ENCODE data around the gene PLEKHB1. TPM values are rescaled to one million over a fixed set of nuclear protein-coding genes. Genes with fewer than 3 reads are reported as not detected.

The PLEKHB1 gene, protein sequence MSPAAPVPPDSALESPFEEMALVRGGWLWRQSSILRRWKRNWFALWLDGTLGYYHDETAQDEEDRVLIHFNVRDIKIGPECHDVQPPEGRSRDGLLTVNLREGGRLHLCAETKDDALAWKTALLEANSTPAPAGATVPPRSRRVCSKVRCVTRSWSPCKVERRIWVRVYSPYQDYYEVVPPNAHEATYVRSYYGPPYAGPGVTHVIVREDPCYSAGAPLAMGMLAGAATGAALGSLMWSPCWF
- 10 to 100 TPM in 2 of 8 experiments, 1 to 10 TPM in 6; 2.1 to 21.0 (median 4.7) TPM for total RNA-seq

DNA sequence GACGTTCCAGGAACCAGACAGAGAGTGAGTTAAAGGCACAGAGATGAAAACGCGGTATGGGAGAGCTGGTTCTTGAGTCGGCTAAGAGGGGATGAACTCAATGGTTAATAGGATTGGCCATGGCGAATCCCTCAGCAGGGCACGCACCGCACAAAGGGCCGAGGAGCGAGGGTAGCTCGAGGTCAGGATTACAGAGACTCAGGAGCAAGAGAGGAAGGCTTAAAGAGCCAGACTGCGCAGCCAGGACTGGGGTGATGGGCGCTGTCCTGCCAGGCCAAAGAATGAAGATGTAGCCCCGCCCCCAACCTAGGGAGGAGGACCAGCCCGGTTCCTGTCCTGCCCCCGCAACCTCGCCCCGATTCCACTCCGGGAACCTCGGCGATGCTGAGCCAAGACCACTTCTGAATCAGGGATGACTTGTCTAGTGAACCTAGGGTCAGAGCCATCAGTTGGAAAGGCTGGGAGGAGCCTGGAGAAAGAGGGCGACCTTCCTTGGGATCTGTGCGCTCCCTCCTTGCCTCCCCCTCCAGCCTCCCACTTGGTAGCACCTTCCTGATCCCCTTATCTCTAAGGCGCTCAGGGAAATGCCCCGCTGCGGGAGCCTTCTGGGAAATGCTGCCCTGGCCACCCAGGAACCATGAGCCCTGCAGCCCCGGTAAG, at the start of gene PLEKHB1:
PLEKHB1 (plus strand) TSS at position 610 of the 660 bp plus-strand sequence; CDS start at position 638, 28 bp downstream.
- H3K27ac ChIP-seq, result no peak within 1 kb of the TSS
- in situ Hi-C loops (cut with MboI; ENCODE audit: low pct_unique_long_range_greater_than_20kb in 2 of 9, low sequenced_read_pairs in 9 of 9, unreplicated experiment in 9 of 9), result no loop called here
- 0 to 75% (median 40%) methylated on average over 1 to 17 of the region's 26 CpGs; no CpG with 5 or more reads in 3 of the 10 experiments for WGBS, 10 experiments
- H3K4me1 ChIP-seq (replicated peaks in 1 of 2), result peaks cover 9 to 35% of the 10 kb centered on the region in 2 donors
- no peak for ATAC-seq (replicated peaks in 6 of 8)
- no peak within 1 kb of the TSS for H3K4me3 ChIP-seq

GRCh38 chr11:73597336-73597955, 48.9 kb upstream of the PLEKHB1 start:
- no CpG with 5 or more reads among the region's 27 CpGs for WGBS, 10 experiments
- Histone ChIP-seq H3K27ac (peak overlapping the region; percentile 96 to 98), H3K4me3 (peak overlapping the region; percentile 73 to 90 (median 74)), H3K4me1 (replicated peaks in 1 of 2) (peaks cover 19 to 25% of the 10 kb centered on the region in 2 donors)
- peak in 5 of 8 experiments; percentile 0 to 51 (median 1) for ATAC-seq (replicated peaks in 6 of 8)
- in situ Hi-C loops (cut with MboI; ENCODE audit: low pct_unique_long_range_greater_than_20kb in 2 of 9, low sequenced_read_pairs in 9 of 9, unreplicated experiment in 9 of 9), result no loop called here

- 0% methylated on average over 1 to 3 of the region's 64 CpGs; no CpG with 5 or more reads in 7 of the 10 experiments for WGBS, 10 experiments
- ATAC-seq (replicated peaks in 6 of 8), result peak; percentile 90 to 95 (median 92)
- Histone ChIP-seq H3K27ac (peak within 1 kb of the TSS; percentile 96 to 98), H3K4me1 (replicated peaks in 1 of 2) (peaks cover 19 to 25% of the 10 kb centered on the region in 2 donors), H3K4me3 (peak within 1 kb of the TSS; percentile 73 to 90 (median 74))
- in situ Hi-C loops (cut with MboI; ENCODE audit: low pct_unique_long_range_greater_than_20kb in 2 of 9, low sequenced_read_pairs in 9 of 9, unreplicated experiment in 9 of 9), result no loop called here
These were observed 48.2 kb upstream of the PLEKHB1 start, which contains the start of gene FAM168A for GRCh38 chr11:73597956-73598718. Gene FAM168A (minus strand): TSS chr11:73598112. CDS start chr11:73468474, 129,638 bp downstream.

DNA sequence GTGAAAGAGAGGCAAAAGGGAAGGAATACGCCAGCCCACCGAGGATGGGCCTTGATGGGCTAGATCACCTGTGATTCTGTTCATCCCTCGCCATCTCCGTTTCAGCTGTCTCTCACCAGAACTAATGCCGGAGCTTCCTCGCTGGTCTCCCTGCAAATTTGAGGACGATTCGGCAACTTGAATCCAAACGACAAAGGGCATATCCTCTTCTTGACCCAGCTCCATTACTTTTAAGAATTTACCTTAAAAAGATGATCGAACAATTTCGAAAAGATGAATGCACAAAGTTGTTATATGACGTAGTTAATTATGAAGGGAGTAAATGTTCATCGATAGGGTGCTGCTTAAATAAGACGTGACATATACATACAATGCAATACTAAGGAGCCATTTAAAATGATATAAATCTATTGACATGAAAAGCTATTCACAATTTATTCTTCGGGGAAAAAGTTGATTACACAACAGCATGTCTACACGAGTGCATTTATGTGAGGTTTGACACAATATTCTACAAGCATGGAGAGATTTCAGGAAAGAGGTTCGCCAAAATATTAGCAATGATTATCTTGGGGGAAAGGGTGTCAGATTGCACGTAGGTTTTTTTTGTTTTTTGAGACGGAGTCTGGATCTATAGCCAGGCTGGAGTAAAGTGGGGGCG, 47.5 kb upstream of the PLEKHB1 start:
- peak overlapping the region; percentile 96 to 98 for H3K27ac ChIP-seq
- in situ Hi-C loops (cut with MboI; ENCODE audit: low pct_unique_long_range_greater_than_20kb in 2 of 9, low sequenced_read_pairs in 9 of 9, unreplicated experiment in 9 of 9), result no loop called here

GRCh38 chr11:73612601-73613140, 33.7 kb upstream of the PLEKHB1 start:
- H3K4me3 ChIP-seq, result no peak overlapping the region
- no peak for ATAC-seq (replicated peaks in 6 of 8)
- no peak overlapping the region for H3K27ac ChIP-seq
- no peaks in the 10 kb centered on the region for H3K4me1 ChIP-seq (replicated peaks in 1 of 2)
- 28 to 100% (median 91%) methylated on average over 1 to 5 of the region's 5 CpGs for WGBS, 10 experiments
- in situ Hi-C loops (cut with MboI; ENCODE audit: low pct_unique_long_range_greater_than_20kb in 2 of 9, low sequenced_read_pairs in 9 of 9, unreplicated experiment in 9 of 9), result no loop called here

More for the DNA sequence above, 47.5 kb upstream of the PLEKHB1 start:
- peaks cover 14 to 18% of the 10 kb centered on the region in 2 donors for H3K4me1 ChIP-seq (replicated peaks in 1 of 2)
- peak overlapping the region; percentile 73 to 90 (median 74) for H3K4me3 ChIP-seq
- WGBS, 10 experiments, result 6 to 53% (median 48%) methylated on average over 6 to 15 of the region's 20 CpGs; no CpG with 5 or more reads in 1 of the 10 experiments
- no peak for ATAC-seq (replicated peaks in 6 of 8)

DNA sequence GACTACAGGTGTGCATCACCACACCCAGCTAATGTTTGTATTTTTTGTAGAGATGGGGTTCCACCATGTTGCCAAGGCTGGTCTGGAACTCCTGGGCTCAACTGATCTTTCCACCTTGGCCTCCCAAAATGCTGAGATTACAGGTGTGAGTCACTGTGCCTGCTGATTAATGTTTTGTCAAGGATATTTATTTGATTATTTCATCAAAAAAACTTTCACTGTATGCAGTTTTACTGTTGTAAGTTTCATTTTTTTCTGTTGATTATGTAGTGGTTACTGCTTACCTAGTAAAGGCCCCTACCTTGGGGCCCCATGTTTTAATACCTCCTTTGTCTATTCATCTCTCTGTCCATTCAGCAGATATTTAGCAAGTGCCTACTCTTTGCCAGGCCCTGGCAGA, 31.8 kb upstream of the PLEKHB1 start:
- Histone ChIP-seq H3K4me3 (no peak overlapping the region), H3K27ac (no peak overlapping the region), H3K4me1 (replicated peaks in 1 of 2) (no peaks in the 10 kb centered on the region)
- in situ Hi-C loops (cut with MboI; ENCODE audit: low pct_unique_long_range_greater_than_20kb in 2 of 9, low sequenced_read_pairs in 9 of 9, unreplicated experiment in 9 of 9), result no loop called here
- no peak for ATAC-seq (replicated peaks in 6 of 8)

DNA sequence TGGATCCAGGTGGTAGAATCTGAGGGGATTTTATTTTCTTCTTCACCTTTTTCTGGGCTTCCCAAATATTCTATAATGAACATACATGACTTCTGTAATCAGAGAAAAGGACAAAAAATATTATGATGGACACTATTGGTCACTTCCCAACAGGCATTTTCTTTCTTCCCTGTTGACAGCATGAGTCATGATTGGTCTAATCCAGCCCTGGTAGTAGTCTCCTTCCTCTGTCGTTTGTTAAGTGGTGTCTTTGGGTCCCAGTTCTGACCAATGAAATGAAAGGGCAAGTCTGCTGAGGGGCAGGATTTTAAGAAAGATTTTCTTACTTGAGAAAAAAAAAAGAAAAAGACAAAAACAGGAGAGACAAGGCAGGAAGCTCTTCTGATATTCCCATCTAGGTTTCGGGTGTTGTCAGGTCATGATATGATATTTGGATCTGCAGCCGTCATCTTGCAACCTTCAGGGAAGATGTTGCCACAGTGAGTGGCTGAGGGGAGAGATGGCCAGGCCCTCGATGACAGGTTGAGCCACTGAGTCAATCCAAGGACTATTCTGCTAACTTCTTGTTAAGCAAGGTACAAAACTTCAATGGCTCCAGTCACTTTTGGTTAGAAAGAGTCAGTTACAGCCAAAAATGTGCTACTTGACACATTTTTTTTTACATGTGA, 23.3 kb upstream of the PLEKHB1 start:
- Histone ChIP-seq H3K4me1 (replicated peaks in 1 of 2) (peaks cover 0 to 2% of the 10 kb centered on the region in 2 donors), H3K27ac (no peak overlapping the region), H3K4me3 (no peak overlapping the region)
- in situ Hi-C loops (cut with MboI; ENCODE audit: low pct_unique_long_range_greater_than_20kb in 2 of 9, low sequenced_read_pairs in 9 of 9, unreplicated experiment in 9 of 9), result no loop called here
- ATAC-seq (replicated peaks in 6 of 8), result no peak
- 38 to 91% (median 60%) methylated on average over 1 to 4 of the region's 4 CpGs; no CpG with 5 or more reads in 1 of the 10 experiments for WGBS, 10 experiments

GRCh38 chr11:73623686-73624085, 22.7 kb upstream of the PLEKHB1 start:
- no peak overlapping the region for H3K4me3 ChIP-seq
- 0 to 75% (median 30%) methylated on average over 1 to 3 of the region's 3 CpGs; no CpG with 5 or more reads in 2 of the 10 experiments for WGBS, 10 experiments
- in situ Hi-C loops (cut with MboI; ENCODE audit: low pct_unique_long_range_greater_than_20kb in 2 of 9, low sequenced_read_pairs in 9 of 9, unreplicated experiment in 9 of 9), result no loop called here
- peaks cover 0 to 2% of the 10 kb centered on the region in 2 donors for H3K4me1 ChIP-seq (replicated peaks in 1 of 2)
- ATAC-seq (replicated peaks in 6 of 8), result peak in 3 of 8 experiments; percentile 9 to 53 (median 52)
- no peak overlapping the region for H3K27ac ChIP-seq

DNA sequence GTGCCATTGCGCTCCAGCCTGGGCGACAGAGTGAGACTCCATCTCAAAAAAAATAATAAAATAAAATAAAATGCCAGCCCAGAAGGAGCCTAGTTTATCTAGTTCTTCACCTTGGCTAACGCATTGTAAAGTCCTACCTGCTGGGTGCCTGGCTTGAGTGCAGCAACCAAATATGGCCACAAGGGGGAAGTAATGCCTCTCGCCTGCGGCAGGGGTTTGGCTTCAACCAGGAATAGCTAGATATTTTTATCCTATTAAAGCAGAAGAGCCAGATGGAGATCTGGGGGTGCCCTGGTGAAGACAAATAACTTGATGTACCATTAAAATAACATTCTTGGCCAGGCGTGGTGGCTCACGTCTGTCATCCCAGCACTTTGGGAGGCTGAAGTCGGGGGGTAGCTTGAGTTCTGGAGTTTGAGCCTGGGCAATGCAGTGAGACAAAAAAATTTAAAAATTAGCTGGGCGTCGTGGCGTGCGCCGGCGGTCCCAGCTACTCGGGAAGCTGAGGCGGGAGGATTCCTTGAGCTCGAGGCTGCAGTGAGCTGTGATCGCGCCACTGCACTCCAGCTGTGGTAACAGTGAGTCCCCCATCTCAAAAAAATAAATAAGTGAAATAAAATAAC, 20.6 kb upstream of the PLEKHB1 start:
- no peak overlapping the region for H3K27ac ChIP-seq
- no peak overlapping the region for H3K4me3 ChIP-seq
- ATAC-seq (replicated peaks in 6 of 8), result peak; percentile 74 to 95 (median 84)
- peaks cover 0 to 2% of the 10 kb centered on the region in 2 donors for H3K4me1 ChIP-seq (replicated peaks in 1 of 2)
- 3 to 75% (median 16%) methylated on average over 1 to 13 of the region's 19 CpGs for WGBS, 10 experiments
- in situ Hi-C loops (cut with MboI; ENCODE audit: low pct_unique_long_range_greater_than_20kb in 2 of 9, low sequenced_read_pairs in 9 of 9, unreplicated experiment in 9 of 9), result no loop called here

- H3K4me3 ChIP-seq, result no peak overlapping the region
- peaks cover 0 to 2% of the 10 kb centered on the region in 2 donors for H3K4me1 ChIP-seq (replicated peaks in 1 of 2)
- no peak for ATAC-seq (replicated peaks in 6 of 8)
- H3K27ac ChIP-seq, result no peak overlapping the region
- 45 to 100% (median 83%) methylated on average over 1 to 7 of the region's 7 CpGs; no CpG with 5 or more reads in 1 of the 10 experiments for WGBS, 10 experiments
- in situ Hi-C loops (cut with MboI; ENCODE audit: low pct_unique_long_range_greater_than_20kb in 2 of 9, low sequenced_read_pairs in 9 of 9, unreplicated experiment in 9 of 9), result no loop called here
These were observed 16.5 kb upstream of the PLEKHB1 start for GRCh38 chr11:73629907-73630306.

DNA sequence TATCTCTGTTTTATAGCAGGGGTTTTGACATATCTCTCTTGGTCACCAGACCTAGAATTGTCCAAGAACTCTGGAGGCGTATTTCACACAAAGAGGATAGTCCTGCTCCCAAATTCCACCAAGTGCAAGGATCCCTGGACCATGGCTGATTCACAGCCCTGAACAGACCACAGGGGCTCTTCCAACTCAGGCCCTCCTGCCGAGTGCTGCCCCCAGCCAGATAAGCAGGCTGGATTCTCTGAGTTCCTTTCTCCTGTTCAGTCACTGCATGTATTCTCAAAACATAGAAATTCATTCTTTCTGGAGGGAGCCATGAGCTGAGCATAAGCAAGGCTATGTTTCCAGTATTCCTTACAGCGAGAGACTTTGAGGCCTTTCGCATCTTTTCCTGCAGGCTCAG, 13.4 kb upstream of the PLEKHB1 start:
- H3K27ac ChIP-seq, result no peak overlapping the region
- no peak for ATAC-seq (replicated peaks in 6 of 8)
- H3K4me3 ChIP-seq, result no peak overlapping the region
- WGBS, 10 experiments, result 80 to 100% (median 93%) methylated on average over 1 to 4 of the region's 4 CpGs; no CpG with 5 or more reads in 2 of the 10 experiments
- in situ Hi-C loops (cut with MboI; ENCODE audit: low pct_unique_long_range_greater_than_20kb in 2 of 9, low sequenced_read_pairs in 9 of 9, unreplicated experiment in 9 of 9), result no loop called here
- H3K4me1 ChIP-seq (replicated peaks in 1 of 2), result no peaks in the 10 kb centered on the region
